Medulla oblongata (tissue), 1 donor: ENCODE measurements around the gene ABCC8.

Experiments used
- DNase-seq: peaks from one replicate; pipeline ENCODE4 v3.0.0-alpha.2; 2015; ENCODE audit errors: extremely low spot score

ABCC8 gene

GRCh38 chr11:17472467-17472866 is 4.2 kb downstream of the ABCC8 start:
- no peak for DNase-seq

- DNase-seq: no peak
These were observed 5.1 kb downstream of the ABCC8 start for GRCh38 chr11:17471501-17471900.

- DNase-seq: no peak
These were observed 6.6 kb downstream of the ABCC8 start for GRCh38 chr11:17469998-17470397.

GRCh38 chr11:17468122-17468521 is 8.5 kb downstream of the ABCC8 start:
- DNase-seq: no peak

GRCh38 chr11:17463546-17464174 is 13.0 kb downstream of the ABCC8 start:
- DNase-seq: no peak

- DNase-seq: no peak
These were observed 13.7 kb downstream of the ABCC8 start for GRCh38 chr11:17462940-17463339.

GRCh38 chr11:17460406-17460805 is 16.2 kb downstream of the ABCC8 start:
- DNase-seq: no peak

- DNase-seq: no peak
These were observed 17.3 kb downstream of the ABCC8 start for GRCh38 chr11:17459236-17459896.

GRCh38 chr11:17458268-17458667 is 18.4 kb downstream of the ABCC8 start:
- no peak for DNase-seq

- no peak for DNase-seq
These were observed 19.1 kb downstream of the ABCC8 start for GRCh38 chr11:17457396-17458173.

GRCh38 chr11:17452668-17453067 is 24.0 kb downstream of the ABCC8 start:
- no peak for DNase-seq

GRCh38 chr11:17449158-17449557 is 27.5 kb downstream of the ABCC8 start:
- DNase-seq: no peak

- DNase-seq: no peak
These were observed 30.2 kb downstream of the ABCC8 start for GRCh38 chr11:17446482-17446881.

- no peak for DNase-seq
These were observed 31.3 kb downstream of the ABCC8 start for GRCh38 chr11:17445240-17445795.

- no peak for DNase-seq
These were observed 32.5 kb downstream of the ABCC8 start for GRCh38 chr11:17443926-17444690.

- DNase-seq: no peak
These were observed 33.2 kb downstream of the ABCC8 start for GRCh38 chr11:17443423-17443822.

GRCh38 chr11:17443000-17443399 is 33.6 kb downstream of the ABCC8 start:
- DNase-seq: no peak

- DNase-seq: no peak
These were observed 37.3 kb downstream of the ABCC8 start for GRCh38 chr11:17439316-17439782.

- no peak for DNase-seq
These were observed 39.3 kb downstream of the ABCC8 start for GRCh38 chr11:17437366-17437765.

GRCh38 chr11:17434108-17434507 is 42.5 kb downstream of the ABCC8 start:
- no peak for DNase-seq

- DNase-seq: no peak
These were observed 44.6 kb downstream of the ABCC8 start for GRCh38 chr11:17432002-17432401.

- DNase-seq: no peak
These were observed 45.5 kb downstream of the ABCC8 start for GRCh38 chr11:17431139-17431538.
